HG02840 (cell line): ENCODE data around the gene SMIM36.
"Not testable (repeated sequence)": the region's sequence is repeated elsewhere in the genome, so short reads cannot be mapped to it uniquely, and the experiment has no call there.

Experiments
- ATAC-seq: cut with Tn5 transposase; IDR thresholded peaks from one replicate; pipeline ENCODE4 v1.9.1; 2021; ENCODE audit warnings: mild to moderate bottlenecking, moderate library complexity, moderate number of reproducible peaks; ENCODE audit not compliant: unreplicated experiment, low FRiP score

SMIM36 gene

GRCh38 chr17:55513885-55514590 is 2.8 kb upstream of the SMIM36 start:
- ATAC-seq: no peak

- ATAC-seq: not testable (repeated sequence)
Observed at GRCh38 chr17:55507669-55508068, 3.6 kb downstream of the SMIM36 start.

- not testable (repeated sequence) for ATAC-seq
Observed at GRCh38 chr17:55501626-55502025, 9.6 kb downstream of the SMIM36 start.

- no peak for ATAC-seq
Observed at GRCh38 chr17:55500103-55500502, 11.1 kb downstream of the SMIM36 start.

- no peak for ATAC-seq
Observed at GRCh38 chr17:55496094-55496881, 15.0 kb downstream of the SMIM36 start.

GRCh38 chr17:55495239-55495638 is 16.0 kb downstream of the SMIM36 start:
- no peak for ATAC-seq

- no peak for ATAC-seq
Observed at GRCh38 chr17:55492781-55493341, 18.4 kb downstream of the SMIM36 start.

- no peak for ATAC-seq
Observed at GRCh38 chr17:55490376-55490775, 20.9 kb downstream of the SMIM36 start.

GRCh38 chr17:55487695-55488432 is 23.4 kb downstream of the SMIM36 start:
- no peak for ATAC-seq

GRCh38 chr17:55484575-55484974 is 26.7 kb downstream of the SMIM36 start:
- no peak for ATAC-seq

- no peak for ATAC-seq
Observed at GRCh38 chr17:55482591-55483389, 28.5 kb downstream of the SMIM36 start.

GRCh38 chr17:55480631-55481315 is 30.5 kb downstream of the SMIM36 start:
- ATAC-seq: no peak

GRCh38 chr17:55479903-55480302 is 31.3 kb downstream of the SMIM36 start:
- no peak for ATAC-seq

- ATAC-seq: no peak
Observed at GRCh38 chr17:55478971-55479370, 32.3 kb downstream of the SMIM36 start.

- no peak for ATAC-seq
Observed at GRCh38 chr17:55466671-55467070, 44.6 kb downstream of the SMIM36 start.

- ATAC-seq: not testable (repeated sequence)
Observed at GRCh38 chr17:55465771-55466170, 45.5 kb downstream of the SMIM36 start.

- ATAC-seq: no peak
Observed at GRCh38 chr17:55463600-55463999, 47.7 kb downstream of the SMIM36 start.

GRCh38 chr17:55462711-55463110 is 48.5 kb downstream of the SMIM36 start:
- ATAC-seq: no peak

- no peak for ATAC-seq
Observed at GRCh38 chr17:55462234-55462633, 49.0 kb downstream of the SMIM36 start.
